GM23338 (cell line): ENCODE data around the gene ZNF311. TPM values are rescaled to one million over a fixed set of nuclear protein-coding genes. Genes with fewer than 3 reads are reported as not detected.
A peak's percentile ranks its signal among the peaks of the same experiment; 100 is the strongest.

Experiments used
- ATAC-seq: fragments of 200-7000 bp; cut with Tn5 transposase; 3 replicates; pipeline ENCODE4 v1.9.1; 2020
- DNase-seq: peaks from one replicate; pipeline ENCODE4 v3.0.0-alpha.2; 2015; ENCODE audit warnings: low spot score
- H2AFZ ChIP-seq: fragments of 200-600 bp; sonication (generic); 2 replicates; pipeline ENCODE4 v1.8.0; 2016; ENCODE audit warnings: antibody characterized with exemption, mild to moderate bottlenecking, moderate library complexity
- H3F3A ChIP-seq: fragments of 200-600 bp; sonication (generic); replicated peaks from 2 replicates; pipeline ENCODE4 v1.8.0; 2017; ENCODE audit warnings: antibody characterized with exemption, mixed run types, low read depth
- H3K27ac ChIP-seq: fragments of 200-600 bp; sonication (generic); 2 replicates; pipeline ENCODE4 v1.6.1; 2016; ENCODE audit warnings: low read depth
- H3K27me3 ChIP-seq: fragments of 200-600 bp; sonication (generic); 2 replicates; pipeline ENCODE4 v1.8.0; 2016; ENCODE audit warnings: mild to moderate bottlenecking, mixed run types, moderate library complexity; ENCODE audit not compliant: insufficient read depth
- H3K36me3 ChIP-seq: fragments of 200-600 bp; sonication (generic); 2 replicates; pipeline ENCODE4 v1.8.0; 2016; ENCODE audit warnings: mild to moderate bottlenecking; ENCODE audit not compliant: insufficient read depth
- H3K4me1 ChIP-seq: fragments of 200-600 bp; sonication (generic); 2 replicates; pipeline ENCODE4 v1.8.0; 2016; ENCODE audit warnings: mild to moderate bottlenecking, moderate library complexity; ENCODE audit not compliant: insufficient read depth
- H3K4me2 ChIP-seq: fragments of 200-600 bp; sonication (generic); 2 replicates; pipeline ENCODE4 v1.7.1; 2017; ENCODE audit warnings: mixed run types
- H3K4me3 ChIP-seq: fragments of 200-600 bp; sonication (generic); 2 replicates; pipeline ENCODE4 v1.6.1; 2016; ENCODE audit warnings: mixed run types
- H3K79me2 ChIP-seq: fragments of 200-600 bp; sonication (generic); replicated peaks from 2 replicates; pipeline ENCODE4 v1.8.0; 2017; ENCODE audit warnings: mild to moderate bottlenecking; ENCODE audit not compliant: insufficient read depth
- H3K9me2 ChIP-seq: fragments of 200-600 bp; sonication (generic); 2 replicates; pipeline ENCODE4 v1.8.0; 2017; ENCODE audit not compliant: insufficient read depth
- H4K20me1 ChIP-seq: fragments of 200-600 bp; sonication (generic); replicated peaks from 2 replicates; pipeline ENCODE4 v1.8.0; 2017; ENCODE audit warnings: mild to moderate bottlenecking; ENCODE audit not compliant: insufficient read depth
- H3K27ac Mint-ChIP-seq: 2 replicates; pipeline ENCODE4 v1.8.0; 2020; ENCODE audit warnings: inconsistent platforms, mild to moderate bottlenecking, moderate library complexity, mixed read lengths
- H3K27me3 Mint-ChIP-seq: 3 replicates; pipeline ENCODE4 v1.8.0; 2022; ENCODE audit warnings: low read depth, mild to moderate bottlenecking, moderate library complexity, mixed read lengths, inconsistent platforms; ENCODE audit not compliant: insufficient read depth, poor library complexity
- H3K36me3 Mint-ChIP-seq: 3 replicates; pipeline ENCODE4 v1.8.0; 2021; ENCODE audit warnings: low read depth, mild to moderate bottlenecking, inconsistent platforms, moderate library complexity, mixed read lengths
- H3K4me1 Mint-ChIP-seq: 3 replicates; pipeline ENCODE4 v1.8.0; 2020; ENCODE audit warnings: mild to moderate bottlenecking, inconsistent platforms, mixed read lengths
- H3K4me3 Mint-ChIP-seq: 3 replicates; pipeline ENCODE4 v1.8.0; 2021; ENCODE audit warnings: moderate library complexity, mild to moderate bottlenecking, inconsistent platforms, mixed read lengths
- H3K9me3 Mint-ChIP-seq: 3 replicates; pipeline ENCODE4 v1.8.0; 2020; ENCODE audit warnings: moderate library complexity, mild to moderate bottlenecking, inconsistent platforms, mixed read lengths
- CREB1 ChIP-seq: fragments of 250-450 bp; sonication (Bioruptor Pico); IDR thresholded peaks from 2 replicates; pipeline ENCODE4 v1.5.0; 2020; ENCODE audit warnings: low read depth, mild to moderate bottlenecking, moderate library complexity
- EZH2 ChIP-seq: fragments of 200-600 bp; sonication (generic); IDR thresholded peaks from one replicate; pipeline ENCODE4 v1.8.0; 2017; ENCODE audit warnings: antibody characterized with exemption, mild to moderate bottlenecking, low read depth; ENCODE audit not compliant: unreplicated experiment
- EZH2phosphoT487 ChIP-seq: fragments of 200-600 bp; sonication (generic); IDR thresholded peaks from one replicate; pipeline ENCODE4 v1.8.1; 2018; ENCODE audit warnings: antibody characterized with exemption; ENCODE audit not compliant: unreplicated experiment
- JUNB ChIP-seq: IDR thresholded peaks from one replicate; pipeline ENCODE4 v1.6.1; 2016; ENCODE audit warnings: antibody characterized with exemption; ENCODE audit not compliant: unreplicated experiment
- NANOG ChIP-seq: IDR thresholded peaks from 2 replicates; pipeline ENCODE4 v1.6.1; 2016; ENCODE audit warnings: antibody characterized with exemption, borderline replicate concordance
- POLR2AphosphoS5 ChIP-seq: IDR thresholded peaks from 2 replicates; pipeline ENCODE4 v1.6.1; 2016; ENCODE audit warnings: antibody characterized with exemption, low read depth
- STAT1 ChIP-seq: IDR thresholded peaks from one replicate; pipeline ENCODE4 v1.6.1; 2016; ENCODE audit warnings: antibody characterized with exemption; ENCODE audit not compliant: unreplicated experiment
- ZNF114 ChIP-seq: fragments of 250-450 bp; sonication (Bioruptor Pico); IDR thresholded peaks from 2 replicates; pipeline ENCODE4 v1.5.0; 2020; ENCODE audit warnings: mild to moderate bottlenecking, moderate library complexity
- ZNF331 ChIP-seq: fragments of 250-450 bp; sonication (Bioruptor Pico); IDR thresholded peaks from 2 replicates; pipeline ENCODE4 v1.5.0; 2020; ENCODE audit warnings: low read depth, mild to moderate bottlenecking, moderate library complexity
- polyA plus RNA-seq: library from polyadenylated mRNA; unstranded; fragments of >200 nt; fragmentation: Nextera tagmentation; extraction: Ambion mirVana; gene quantifications from 2 replicates; pipeline ENCODE4 v1.2.1, GENCODE V29; 2016
- total RNA-seq: library from RNA; depleted of rRNA; stranded (reverse); fragments of >200 nt; shearing (Covaris generic); gene quantifications from 2 replicates; pipeline ENCODE4 v1.2.3, GENCODE V29; 2014
- TF ChIP-seq, protein P1 (sequence below), 2 experiments: fragments of 200-600 bp in 1 of 2; sonication (generic) in 1 of 2; conservative IDR thresholded peaks; 2 replicates each; pipeline versions ENCODE4 v1.5.1 to v1.6.1; 2016 to 2017; ENCODE audit warnings: antibody characterized with exemption in 2 of 2, low read depth in 2 of 2, mild to moderate bottlenecking in 2 of 2, moderate library complexity in 1 of 2
- TF ChIP-seq, protein P2 (sequence below): IDR thresholded peaks from 2 replicates; pipeline ENCODE4 v1.6.1; 2016; ENCODE audit warnings: antibody characterized with exemption
- TF ChIP-seq, protein P3 (sequence below): IDR thresholded peaks from one replicate; pipeline ENCODE4 v1.6.1; 2018; ENCODE audit warnings: antibody characterized with exemption; ENCODE audit not compliant: unreplicated experiment
- TF ChIP-seq, protein P4 (sequence below): fragments of 250-450 bp; sonication (Bioruptor Pico); IDR thresholded peaks from 2 replicates; pipeline ENCODE4 v1.5.0; 2020; ENCODE audit warnings: mild to moderate bottlenecking, moderate library complexity

Gene ZNF311
- total and polyA plus RNA-seq, 2 experiments from 2014 or later = 1.5 to 1.8 TPM

- peaks cover 17% of the 10 kb centered on the region for H3K9me3 Mint-ChIP-seq
- Histone ChIP-seq H3K9me2 (no peaks in the 10 kb centered on the region), H3K4me3 (peak overlapping the region; percentile 83), H3K36me3 (no peaks in the 10 kb centered on the region), H4K20me1 (no peaks in the 10 kb centered on the region), H3K4me2 (peak overlapping the region; percentile 95), H3K27ac (no peak overlapping the region), H3F3A (no peaks in the 10 kb centered on the region), H3K4me1 (peaks cover 3% of the 10 kb centered on the region; the same call in 1 of the 2 replicates), H3K27me3 (peaks cover 6% of the 10 kb centered on the region; the same call in 1 of the 2 replicates), H3K79me2 (no peaks in the 10 kb centered on the region), H2AFZ (peak overlapping the region; percentile 100)
- H3K4me1 Mint-ChIP-seq = peaks cover 11% of the 10 kb centered on the region; the same call in 2 of the 3 replicates
- no peak for DNase-seq
- H3K4me3 Mint-ChIP-seq = peak overlapping the region; percentile 87
- peaks cover 10% of the 10 kb centered on the region; the same call in 2 of the 3 replicates for H3K36me3 Mint-ChIP-seq
- TF ChIP-seq ZNF114 (CRISPR knock-in tag) = no peak
- no peak for TF ChIP-seq EZH2phosphoT487
- no peak for TF ChIP-seq JUNB
- TF ChIP-seq POLR2AphosphoS5 = no peak
- TF ChIP-seq, protein P1, sequence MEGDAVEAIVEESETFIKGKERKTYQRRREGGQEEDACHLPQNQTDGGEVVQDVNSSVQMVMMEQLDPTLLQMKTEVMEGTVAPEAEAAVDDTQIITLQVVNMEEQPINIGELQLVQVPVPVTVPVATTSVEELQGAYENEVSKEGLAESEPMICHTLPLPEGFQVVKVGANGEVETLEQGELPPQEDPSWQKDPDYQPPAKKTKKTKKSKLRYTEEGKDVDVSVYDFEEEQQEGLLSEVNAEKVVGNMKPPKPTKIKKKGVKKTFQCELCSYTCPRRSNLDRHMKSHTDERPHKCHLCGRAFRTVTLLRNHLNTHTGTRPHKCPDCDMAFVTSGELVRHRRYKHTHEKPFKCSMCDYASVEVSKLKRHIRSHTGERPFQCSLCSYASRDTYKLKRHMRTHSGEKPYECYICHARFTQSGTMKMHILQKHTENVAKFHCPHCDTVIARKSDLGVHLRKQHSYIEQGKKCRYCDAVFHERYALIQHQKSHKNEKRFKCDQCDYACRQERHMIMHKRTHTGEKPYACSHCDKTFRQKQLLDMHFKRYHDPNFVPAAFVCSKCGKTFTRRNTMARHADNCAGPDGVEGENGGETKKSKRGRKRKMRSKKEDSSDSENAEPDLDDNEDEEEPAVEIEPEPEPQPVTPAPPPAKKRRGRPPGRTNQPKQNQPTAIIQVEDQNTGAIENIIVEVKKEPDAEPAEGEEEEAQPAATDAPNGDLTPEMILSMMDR (conservative IDR thresholded peaks at IDR 0.05; ENCODE audit: low read depth in 2 of 2) = no peak
- no peak for TF ChIP-seq STAT1
- TF ChIP-seq EZH2 = no peak
- TF ChIP-seq, protein P2, sequence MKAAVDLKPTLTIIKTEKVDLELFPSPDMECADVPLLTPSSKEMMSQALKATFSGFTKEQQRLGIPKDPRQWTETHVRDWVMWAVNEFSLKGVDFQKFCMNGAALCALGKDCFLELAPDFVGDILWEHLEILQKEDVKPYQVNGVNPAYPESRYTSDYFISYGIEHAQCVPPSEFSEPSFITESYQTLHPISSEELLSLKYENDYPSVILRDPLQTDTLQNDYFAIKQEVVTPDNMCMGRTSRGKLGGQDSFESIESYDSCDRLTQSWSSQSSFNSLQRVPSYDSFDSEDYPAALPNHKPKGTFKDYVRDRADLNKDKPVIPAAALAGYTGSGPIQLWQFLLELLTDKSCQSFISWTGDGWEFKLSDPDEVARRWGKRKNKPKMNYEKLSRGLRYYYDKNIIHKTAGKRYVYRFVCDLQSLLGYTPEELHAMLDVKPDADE = no peak
- no peak for TF ChIP-seq CREB1 (CRISPR knock-in tag)
- TF ChIP-seq ZNF331 (CRISPR knock-in tag) = no peak
- TF ChIP-seq NANOG = no peak
- TF ChIP-seq, protein P3, sequence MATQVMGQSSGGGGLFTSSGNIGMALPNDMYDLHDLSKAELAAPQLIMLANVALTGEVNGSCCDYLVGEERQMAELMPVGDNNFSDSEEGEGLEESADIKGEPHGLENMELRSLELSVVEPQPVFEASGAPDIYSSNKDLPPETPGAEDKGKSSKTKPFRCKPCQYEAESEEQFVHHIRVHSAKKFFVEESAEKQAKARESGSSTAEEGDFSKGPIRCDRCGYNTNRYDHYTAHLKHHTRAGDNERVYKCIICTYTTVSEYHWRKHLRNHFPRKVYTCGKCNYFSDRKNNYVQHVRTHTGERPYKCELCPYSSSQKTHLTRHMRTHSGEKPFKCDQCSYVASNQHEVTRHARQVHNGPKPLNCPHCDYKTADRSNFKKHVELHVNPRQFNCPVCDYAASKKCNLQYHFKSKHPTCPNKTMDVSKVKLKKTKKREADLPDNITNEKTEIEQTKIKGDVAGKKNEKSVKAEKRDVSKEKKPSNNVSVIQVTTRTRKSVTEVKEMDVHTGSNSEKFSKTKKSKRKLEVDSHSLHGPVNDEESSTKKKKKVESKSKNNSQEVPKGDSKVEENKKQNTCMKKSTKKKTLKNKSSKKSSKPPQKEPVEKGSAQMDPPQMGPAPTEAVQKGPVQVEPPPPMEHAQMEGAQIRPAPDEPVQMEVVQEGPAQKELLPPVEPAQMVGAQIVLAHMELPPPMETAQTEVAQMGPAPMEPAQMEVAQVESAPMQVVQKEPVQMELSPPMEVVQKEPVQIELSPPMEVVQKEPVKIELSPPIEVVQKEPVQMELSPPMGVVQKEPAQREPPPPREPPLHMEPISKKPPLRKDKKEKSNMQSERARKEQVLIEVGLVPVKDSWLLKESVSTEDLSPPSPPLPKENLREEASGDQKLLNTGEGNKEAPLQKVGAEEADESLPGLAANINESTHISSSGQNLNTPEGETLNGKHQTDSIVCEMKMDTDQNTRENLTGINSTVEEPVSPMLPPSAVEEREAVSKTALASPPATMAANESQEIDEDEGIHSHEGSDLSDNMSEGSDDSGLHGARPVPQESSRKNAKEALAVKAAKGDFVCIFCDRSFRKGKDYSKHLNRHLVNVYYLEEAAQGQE = no peak
- TF ChIP-seq, protein P4, sequence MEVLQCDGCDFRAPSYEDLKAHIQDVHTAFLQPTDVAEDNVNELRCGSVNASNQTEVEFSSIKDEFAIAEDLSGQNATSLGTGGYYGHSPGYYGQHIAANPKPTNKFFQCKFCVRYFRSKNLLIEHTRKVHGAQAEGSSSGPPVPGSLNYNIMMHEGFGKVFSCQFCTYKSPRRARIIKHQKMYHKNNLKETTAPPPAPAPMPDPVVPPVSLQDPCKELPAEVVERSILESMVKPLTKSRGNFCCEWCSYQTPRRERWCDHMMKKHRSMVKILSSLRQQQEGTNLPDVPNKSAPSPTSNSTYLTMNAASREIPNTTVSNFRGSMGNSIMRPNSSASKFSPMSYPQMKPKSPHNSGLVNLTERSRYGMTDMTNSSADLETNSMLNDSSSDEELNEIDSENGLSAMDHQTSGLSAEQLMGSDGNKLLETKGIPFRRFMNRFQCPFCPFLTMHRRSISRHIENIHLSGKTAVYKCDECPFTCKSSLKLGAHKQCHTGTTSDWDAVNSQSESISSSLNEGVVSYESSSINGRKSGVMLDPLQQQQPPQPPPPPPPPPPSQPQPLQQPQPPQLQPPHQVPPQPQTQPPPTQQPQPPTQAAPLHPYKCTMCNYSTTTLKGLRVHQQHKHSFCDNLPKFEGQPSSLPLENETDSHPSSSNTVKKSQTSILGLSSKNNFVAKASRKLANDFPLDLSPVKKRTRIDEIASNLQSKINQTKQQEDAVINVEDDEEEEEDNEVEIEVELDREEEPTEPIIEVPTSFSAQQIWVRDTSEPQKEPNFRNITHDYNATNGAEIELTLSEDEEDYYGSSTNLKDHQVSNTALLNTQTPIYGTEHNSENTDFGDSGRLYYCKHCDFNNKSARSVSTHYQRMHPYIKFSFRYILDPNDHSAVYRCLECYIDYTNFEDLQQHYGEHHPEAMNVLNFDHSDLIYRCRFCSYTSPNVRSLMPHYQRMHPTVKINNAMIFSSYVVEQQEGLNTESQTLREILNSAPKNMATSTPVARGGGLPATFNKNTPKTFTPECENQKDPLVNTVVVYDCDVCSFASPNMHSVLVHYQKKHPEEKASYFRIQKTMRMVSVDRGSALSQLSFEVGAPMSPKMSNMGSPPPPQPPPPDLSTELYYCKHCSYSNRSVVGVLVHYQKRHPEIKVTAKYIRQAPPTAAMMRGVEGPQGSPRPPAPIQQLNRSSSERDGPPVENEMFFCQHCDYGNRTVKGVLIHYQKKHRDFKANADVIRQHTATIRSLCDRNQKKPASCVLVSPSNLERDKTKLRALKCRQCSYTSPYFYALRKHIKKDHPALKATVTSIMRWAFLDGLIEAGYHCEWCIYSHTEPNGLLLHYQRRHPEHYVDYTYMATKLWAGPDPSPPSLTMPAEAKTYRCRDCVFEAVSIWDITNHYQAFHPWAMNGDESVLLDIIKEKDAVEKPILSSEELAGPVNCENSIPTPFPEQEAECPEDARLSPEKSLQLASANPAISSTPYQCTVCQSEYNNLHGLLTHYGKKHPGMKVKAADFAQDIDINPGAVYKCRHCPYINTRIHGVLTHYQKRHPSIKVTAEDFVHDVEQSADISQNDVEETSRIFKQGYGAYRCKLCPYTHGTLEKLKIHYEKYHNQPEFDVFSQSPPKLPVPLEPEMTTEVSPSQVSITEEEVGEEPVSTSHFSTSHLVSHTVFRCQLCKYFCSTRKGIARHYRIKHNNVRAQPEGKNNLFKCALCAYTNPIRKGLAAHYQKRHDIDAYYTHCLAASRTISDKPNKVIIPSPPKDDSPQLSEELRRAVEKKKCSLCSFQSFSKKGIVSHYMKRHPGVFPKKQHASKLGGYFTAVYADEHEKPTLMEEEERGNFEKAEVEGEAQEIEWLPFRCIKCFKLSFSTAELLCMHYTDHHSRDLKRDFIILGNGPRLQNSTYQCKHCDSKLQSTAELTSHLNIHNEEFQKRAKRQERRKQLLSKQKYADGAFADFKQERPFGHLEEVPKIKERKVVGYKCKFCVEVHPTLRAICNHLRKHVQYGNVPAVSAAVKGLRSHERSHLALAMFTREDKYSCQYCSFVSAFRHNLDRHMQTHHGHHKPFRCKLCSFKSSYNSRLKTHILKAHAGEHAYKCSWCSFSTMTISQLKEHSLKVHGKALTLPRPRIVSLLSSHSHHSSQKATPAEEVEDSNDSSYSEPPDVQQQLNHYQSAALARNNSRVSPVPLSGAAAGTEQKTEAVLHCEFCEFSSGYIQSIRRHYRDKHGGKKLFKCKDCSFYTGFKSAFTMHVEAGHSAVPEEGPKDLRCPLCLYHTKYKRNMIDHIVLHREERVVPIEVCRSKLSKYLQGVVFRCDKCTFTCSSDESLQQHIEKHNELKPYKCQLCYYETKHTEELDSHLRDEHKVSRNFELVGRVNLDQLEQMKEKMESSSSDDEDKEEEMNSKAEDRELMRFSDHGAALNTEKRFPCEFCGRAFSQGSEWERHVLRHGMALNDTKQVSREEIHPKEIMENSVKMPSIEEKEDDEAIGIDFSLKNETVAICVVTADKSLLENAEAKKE (CRISPR knock-in tag) = no peak
- H3K27me3 Mint-ChIP-seq = peaks cover 30% of the 10 kb centered on the region
- ATAC-seq = peak; percentile 13
- no peak overlapping the region; the same call in 1 of the 2 replicates for H3K27ac Mint-ChIP-seq
These were observed 51.4 kb downstream of the ZNF311 start for GRCh38 chr6:28953585-28954258.
